ENCODE data around the gene IGF2R. TPM values are rescaled to one million over a fixed set of nuclear protein-coding genes. Genes with fewer than 3 reads are reported as not detected.

IGF2R gene
- total RNA-seq, 4 donors from 2014 or later: 56.6 to 134 (median 108) TPM

DNA sequence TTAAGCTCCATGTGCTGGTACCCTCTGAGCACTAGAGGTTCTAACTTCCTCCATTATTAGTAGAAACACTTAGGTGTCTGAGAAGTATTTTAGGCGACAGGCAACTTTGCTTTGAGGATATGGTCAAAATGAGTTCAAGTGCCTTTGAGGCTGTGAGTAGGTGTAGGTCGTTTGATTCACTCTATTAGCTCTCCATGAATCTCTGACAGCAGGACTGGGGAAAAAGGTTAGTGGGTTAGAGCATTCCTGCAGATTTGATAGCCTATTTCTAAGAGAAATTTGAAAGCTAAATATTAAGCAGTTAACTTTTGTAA, 45.9 kb downstream of the IGF2R start:
- H3K36me3 ChIP-seq: peaks cover 0 to 19% of the 10 kb centered on the region in 2 donors
- no peaks in the 10 kb centered on the region for H3K27me3 ChIP-seq
- no peak for DNase-seq
- in situ Hi-C loops (cut with MboI; ENCODE audit: low sequenced_read_pairs in 4 of 4) (no loop called here), intact Hi-C loops (cut with DNase I; ENCODE audit: low total_unique reads) (no loop called here)
- no peak for TF ChIP-seq POLR2A (IDR thresholded peaks at IDR 0.05)
- TF ChIP-seq, protein P1, sequence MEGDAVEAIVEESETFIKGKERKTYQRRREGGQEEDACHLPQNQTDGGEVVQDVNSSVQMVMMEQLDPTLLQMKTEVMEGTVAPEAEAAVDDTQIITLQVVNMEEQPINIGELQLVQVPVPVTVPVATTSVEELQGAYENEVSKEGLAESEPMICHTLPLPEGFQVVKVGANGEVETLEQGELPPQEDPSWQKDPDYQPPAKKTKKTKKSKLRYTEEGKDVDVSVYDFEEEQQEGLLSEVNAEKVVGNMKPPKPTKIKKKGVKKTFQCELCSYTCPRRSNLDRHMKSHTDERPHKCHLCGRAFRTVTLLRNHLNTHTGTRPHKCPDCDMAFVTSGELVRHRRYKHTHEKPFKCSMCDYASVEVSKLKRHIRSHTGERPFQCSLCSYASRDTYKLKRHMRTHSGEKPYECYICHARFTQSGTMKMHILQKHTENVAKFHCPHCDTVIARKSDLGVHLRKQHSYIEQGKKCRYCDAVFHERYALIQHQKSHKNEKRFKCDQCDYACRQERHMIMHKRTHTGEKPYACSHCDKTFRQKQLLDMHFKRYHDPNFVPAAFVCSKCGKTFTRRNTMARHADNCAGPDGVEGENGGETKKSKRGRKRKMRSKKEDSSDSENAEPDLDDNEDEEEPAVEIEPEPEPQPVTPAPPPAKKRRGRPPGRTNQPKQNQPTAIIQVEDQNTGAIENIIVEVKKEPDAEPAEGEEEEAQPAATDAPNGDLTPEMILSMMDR (IDR thresholded peaks at IDR 0.05 in 4 of 5, conservative IDR thresholded peaks at IDR 0.05 in 1 of 5): no peak
- no peak for ATAC-seq
- H3K4me3 ChIP-seq: no peak overlapping the region
- peaks cover 10 to 15% of the 10 kb centered on the region in 2 donors for H3K4me1 ChIP-seq
- no peak overlapping the region for H3K27ac ChIP-seq
- H3K9me3 ChIP-seq: no peaks in the 10 kb centered on the region

- in situ Hi-C loops (cut with MboI; ENCODE audit: low sequenced_read_pairs in 4 of 4): no loop called here
- DNase-seq (no peak), ATAC-seq (no peak)
- Histone ChIP-seq H3K4me3 (no peak overlapping the region), H3K4me1 (peaks cover 0 to 3% of the 10 kb centered on the region in 2 donors), H3K27me3 (no peaks in the 10 kb centered on the region), H3K36me3 (peaks cover 0 to 15% of the 10 kb centered on the region in 2 donors), H3K27ac (no peak overlapping the region), H3K9me3 (no peaks in the 10 kb centered on the region)
- intact Hi-C loops (cut with DNase I; ENCODE audit: low total_unique reads): no loop called here
- TF ChIP-seq, protein P1 (IDR thresholded peaks at IDR 0.05 in 4 of 5, conservative IDR thresholded peaks at IDR 0.05 in 1 of 5): no peak
- no peak for TF ChIP-seq POLR2A (IDR thresholded peaks at IDR 0.05)
Measured at GRCh38 chr6:160015778-160016684, 47.1 kb downstream of the IGF2R start.

DNA sequence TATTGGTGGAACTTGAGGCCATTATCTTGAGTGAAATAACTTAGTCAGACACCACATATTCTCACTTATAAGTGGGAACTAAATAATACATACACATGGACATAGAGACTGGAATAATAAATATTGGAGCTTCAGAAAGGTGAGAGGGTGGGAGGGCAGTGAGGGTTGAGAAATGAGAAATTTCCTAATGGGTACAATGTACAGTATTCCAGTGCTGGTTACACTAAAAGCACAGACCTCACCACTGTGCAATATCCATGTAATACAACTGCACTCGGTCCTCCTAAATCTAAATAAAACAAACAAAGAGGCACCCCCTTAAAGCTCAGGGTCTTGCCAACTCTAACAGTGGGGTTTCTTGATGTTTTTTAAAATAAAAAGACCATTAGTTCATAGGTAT, 53.2 kb downstream of the IGF2R start:
- Histone ChIP-seq H3K4me1 (peaks cover 27% of the 10 kb centered on the region in 2 donors), H3K27me3 (no peaks in the 10 kb centered on the region), H3K27ac (peak overlapping the region; percentile 78 to 81 (median 80)), H3K36me3 (peaks cover 0 to 17% of the 10 kb centered on the region in 2 donors), H3K9me3 (no peaks in the 10 kb centered on the region), H3K4me3 (no peak overlapping the region)
- in situ Hi-C loops (cut with MboI; ENCODE audit: low sequenced_read_pairs in 4 of 4) (no loop called here), intact Hi-C loops (cut with DNase I; ENCODE audit: low total_unique reads) (no loop called here)
- no peak for ATAC-seq
- no peak for TF ChIP-seq POLR2A (IDR thresholded peaks at IDR 0.05)
- TF ChIP-seq, protein P1 (IDR thresholded peaks at IDR 0.05 in 4 of 5, conservative IDR thresholded peaks at IDR 0.05 in 1 of 5): no peak
- DNase-seq: no peak

- intact Hi-C loops (cut with DNase I; ENCODE audit: low total_unique reads): no loop called here
Measured at GRCh38 chr6:160022793-160023192, 53.9 kb downstream of the IGF2R start.

More at GRCh38 chr6:160022793-160023192, 53.9 kb downstream of the IGF2R start:
- Histone ChIP-seq H3K4me1 (peaks cover 32 to 33% of the 10 kb centered on the region in 2 donors), H3K27ac (peak overlapping the region; percentile 78 to 81 (median 80)), H3K9me3 (no peaks in the 10 kb centered on the region), H3K36me3 (peaks cover 0 to 22% of the 10 kb centered on the region in 2 donors), H3K27me3 (no peaks in the 10 kb centered on the region), H3K4me3 (no peak overlapping the region)
- no peak for ATAC-seq
- TF ChIP-seq, protein P1 (IDR thresholded peaks at IDR 0.05 in 4 of 5, conservative IDR thresholded peaks at IDR 0.05 in 1 of 5): no peak
- no peak for TF ChIP-seq POLR2A (IDR thresholded peaks at IDR 0.05)
- in situ Hi-C loops (cut with MboI; ENCODE audit: low sequenced_read_pairs in 4 of 4): no loop called here
- no peak for DNase-seq

Measured in gastrocnemius medialis (tissue), 4 donors.